ENCODE measurements around the gene KIF25. TPM values are rescaled to one million over a fixed set of nuclear protein-coding genes. Genes with fewer than 3 reads are reported as not detected.

The KIF25 gene
- total RNA-seq, 3 donors from 2014 or later: 0.14 to 1.1 (median 0.41) TPM

DNA sequence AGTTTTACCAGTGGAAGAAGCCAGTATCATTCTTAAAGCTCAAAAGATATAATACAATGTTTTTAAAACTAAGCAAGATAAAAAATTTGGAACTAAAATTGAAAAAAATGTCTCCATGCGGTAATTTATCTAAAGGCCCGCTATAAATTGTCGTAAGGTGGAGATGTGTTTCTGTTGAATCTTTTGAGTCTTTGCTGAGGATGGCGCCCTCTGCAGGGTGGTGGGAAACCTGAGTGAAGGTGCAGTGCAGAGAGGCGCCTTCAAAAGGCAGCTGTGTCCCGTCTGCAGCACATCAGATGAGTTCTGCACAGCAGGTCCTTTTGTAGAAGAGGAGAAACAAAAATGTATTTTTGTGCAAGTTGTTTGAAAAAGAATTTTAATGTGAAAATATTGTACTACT is 29.4 kb upstream of the KIF25 start:
- no peaks in the 10 kb centered on the region for H3K9me3 ChIP-seq
- TF ChIP-seq, protein P1, sequence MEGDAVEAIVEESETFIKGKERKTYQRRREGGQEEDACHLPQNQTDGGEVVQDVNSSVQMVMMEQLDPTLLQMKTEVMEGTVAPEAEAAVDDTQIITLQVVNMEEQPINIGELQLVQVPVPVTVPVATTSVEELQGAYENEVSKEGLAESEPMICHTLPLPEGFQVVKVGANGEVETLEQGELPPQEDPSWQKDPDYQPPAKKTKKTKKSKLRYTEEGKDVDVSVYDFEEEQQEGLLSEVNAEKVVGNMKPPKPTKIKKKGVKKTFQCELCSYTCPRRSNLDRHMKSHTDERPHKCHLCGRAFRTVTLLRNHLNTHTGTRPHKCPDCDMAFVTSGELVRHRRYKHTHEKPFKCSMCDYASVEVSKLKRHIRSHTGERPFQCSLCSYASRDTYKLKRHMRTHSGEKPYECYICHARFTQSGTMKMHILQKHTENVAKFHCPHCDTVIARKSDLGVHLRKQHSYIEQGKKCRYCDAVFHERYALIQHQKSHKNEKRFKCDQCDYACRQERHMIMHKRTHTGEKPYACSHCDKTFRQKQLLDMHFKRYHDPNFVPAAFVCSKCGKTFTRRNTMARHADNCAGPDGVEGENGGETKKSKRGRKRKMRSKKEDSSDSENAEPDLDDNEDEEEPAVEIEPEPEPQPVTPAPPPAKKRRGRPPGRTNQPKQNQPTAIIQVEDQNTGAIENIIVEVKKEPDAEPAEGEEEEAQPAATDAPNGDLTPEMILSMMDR (IDR thresholded peaks at IDR 0.05): peak; percentile 30
- DNase-seq (peak in 2 of 3 donors; percentile 65 to 68), ATAC-seq (no peak)
- intact Hi-C loops (cut with DNase I, micrococcal nuclease): no loop called here
- no peak overlapping the region for H3K4me3 ChIP-seq
- peaks cover 11% of the 10 kb centered on the region for H3K4me1 ChIP-seq (ENCODE audit: low read depth)
- no peaks in the 10 kb centered on the region for H3K36me3 ChIP-seq (ENCODE audit: low read depth)

DNA sequence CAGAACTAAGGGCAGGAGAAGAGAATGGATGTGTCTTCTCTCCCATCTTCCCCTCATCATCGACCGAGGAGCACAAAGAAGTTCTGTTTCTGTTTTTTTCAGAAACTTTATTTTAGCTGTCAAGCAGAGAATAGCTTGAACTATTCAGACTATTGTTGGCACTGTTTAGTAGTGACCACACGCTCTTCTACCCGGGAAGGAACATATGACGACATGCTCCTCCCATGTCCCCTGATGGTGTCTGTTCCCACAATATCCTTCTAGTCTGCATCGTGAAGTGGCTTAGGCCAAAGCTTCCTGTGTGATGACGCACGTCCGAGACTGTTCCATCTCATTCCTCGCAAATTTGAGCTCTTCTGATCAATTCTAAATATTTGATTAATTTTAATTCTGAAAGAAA is 27.2 kb upstream of the KIF25 start:
- ATAC-seq: no peak
- TF ChIP-seq, protein P1 (IDR thresholded peaks at IDR 0.05): no peak

GRCh38 chr6:167972193-167972592 is 25.3 kb upstream of the KIF25 start:
- Histone ChIP-seq H3K4me3 (no peak overlapping the region), H3K9me3 (no peaks in the 10 kb centered on the region), H3K4me1 (ENCODE audit: low read depth) (peaks cover 7% of the 10 kb centered on the region), H3K36me3 (ENCODE audit: low read depth) (no peaks in the 10 kb centered on the region)
- DNase-seq (no peak), ATAC-seq (no peak)
- intact Hi-C loops (cut with DNase I, micrococcal nuclease): no loop called here
- TF ChIP-seq, protein P1 (IDR thresholded peaks at IDR 0.05): no peak

More for the DNA sequence above, 27.2 kb upstream of the KIF25 start:
- intact Hi-C loops (cut with DNase I, micrococcal nuclease): no loop called here
- H3K9me3 ChIP-seq: no peaks in the 10 kb centered on the region
- DNase-seq: no peak
- H3K4me1 ChIP-seq (ENCODE audit: low read depth): peaks cover 11% of the 10 kb centered on the region
- H3K4me3 ChIP-seq: no peak overlapping the region
- H3K36me3 ChIP-seq (ENCODE audit: low read depth): no peaks in the 10 kb centered on the region

- intact Hi-C loops (cut with DNase I, micrococcal nuclease): no loop called here
- ATAC-seq: no peak
Measured at GRCh38 chr6:167973148-167973885, 24.2 kb upstream of the KIF25 start.

GRCh38 chr6:167974640-167975344 is 22.7 kb upstream of the KIF25 start:
- intact Hi-C loops (cut with DNase I, micrococcal nuclease): no loop called here
- DNase-seq (peak in 2 of 3 donors; percentile 54 to 81), ATAC-seq (peak; percentile 93)
- Histone ChIP-seq H3K36me3 (ENCODE audit: low read depth) (no peaks in the 10 kb centered on the region), H3K9me3 (no peaks in the 10 kb centered on the region), H3K4me3 (no peak overlapping the region), H3K4me1 (ENCODE audit: low read depth) (peaks cover 7% of the 10 kb centered on the region)
- TF ChIP-seq, protein P1 (IDR thresholded peaks at IDR 0.05): no peak

More at GRCh38 chr6:167973148-167973885, 24.2 kb upstream of the KIF25 start:
- H3K4me1 ChIP-seq (ENCODE audit: low read depth): peaks cover 7% of the 10 kb centered on the region
- no peaks in the 10 kb centered on the region for H3K36me3 ChIP-seq (ENCODE audit: low read depth)
- TF ChIP-seq, protein P1 (IDR thresholded peaks at IDR 0.05): no peak
- H3K9me3 ChIP-seq: no peaks in the 10 kb centered on the region
- H3K4me3 ChIP-seq: no peak overlapping the region
- no peak for DNase-seq

Measured in mucosa of descending colon (tissue), 3 donors.